OCI-M2 (cell line): ENCODE results near the gene CRLF2.
"Not testable (repeated sequence)": the region's sequence is repeated elsewhere in the genome, so short reads cannot be mapped to it uniquely, and the experiment has no call there.

ENCODE experiments used
- DNase-seq: peaks from one replicate; lab custom pipeline; 2025; ENCODE audit not compliant: unreplicated experiment; lab: John Stamatoyannopoulos, UW

The CRLF2 gene

DNA sequence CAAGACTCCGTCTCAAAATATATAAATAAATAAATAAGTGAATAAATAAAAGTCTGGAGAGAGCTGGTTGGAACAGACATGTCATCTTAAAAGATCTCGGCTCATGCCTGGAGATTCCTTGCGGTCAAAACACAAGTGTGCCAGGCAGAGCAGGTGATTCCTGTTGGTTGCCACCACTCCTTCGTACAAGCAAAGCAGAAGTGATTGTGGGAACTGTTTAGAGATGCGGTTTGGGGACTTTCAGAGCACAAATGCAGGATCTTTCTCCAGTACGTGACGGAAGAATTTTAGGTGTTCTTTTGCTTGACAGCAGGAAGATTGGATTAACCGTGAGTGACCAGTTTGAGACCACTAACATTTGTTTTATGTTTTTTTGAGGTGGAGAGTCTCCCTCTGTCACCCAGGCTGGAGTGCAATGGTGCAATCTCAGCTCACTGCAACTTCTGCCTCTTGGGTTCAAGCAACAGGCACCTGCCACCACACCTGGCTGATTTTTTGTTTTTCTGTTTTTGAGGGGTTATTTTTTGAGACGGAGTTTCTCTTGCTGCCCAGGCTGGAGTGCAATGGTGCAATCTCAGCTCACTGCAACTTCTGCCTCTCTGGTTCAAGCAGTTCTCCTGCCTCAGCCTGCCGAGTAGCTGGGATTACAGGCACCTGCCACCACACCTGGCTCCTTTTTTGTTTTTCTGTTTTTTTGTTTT lies 2.8 kb upstream of the CRLF2 start:
- no peak for DNase-seq

- no peak for DNase-seq
Observed at GRCh38 chrX:1213971-1214370, 1.5 kb upstream of the CRLF2 start.

- no peak for DNase-seq
Observed at GRCh38 chrX:1210844-1211243, 1.6 kb downstream of the CRLF2 start.

- DNase-seq = no peak
Observed at GRCh38 chrX:1207496-1208025, 4.9 kb downstream of the CRLF2 start.

DNA sequence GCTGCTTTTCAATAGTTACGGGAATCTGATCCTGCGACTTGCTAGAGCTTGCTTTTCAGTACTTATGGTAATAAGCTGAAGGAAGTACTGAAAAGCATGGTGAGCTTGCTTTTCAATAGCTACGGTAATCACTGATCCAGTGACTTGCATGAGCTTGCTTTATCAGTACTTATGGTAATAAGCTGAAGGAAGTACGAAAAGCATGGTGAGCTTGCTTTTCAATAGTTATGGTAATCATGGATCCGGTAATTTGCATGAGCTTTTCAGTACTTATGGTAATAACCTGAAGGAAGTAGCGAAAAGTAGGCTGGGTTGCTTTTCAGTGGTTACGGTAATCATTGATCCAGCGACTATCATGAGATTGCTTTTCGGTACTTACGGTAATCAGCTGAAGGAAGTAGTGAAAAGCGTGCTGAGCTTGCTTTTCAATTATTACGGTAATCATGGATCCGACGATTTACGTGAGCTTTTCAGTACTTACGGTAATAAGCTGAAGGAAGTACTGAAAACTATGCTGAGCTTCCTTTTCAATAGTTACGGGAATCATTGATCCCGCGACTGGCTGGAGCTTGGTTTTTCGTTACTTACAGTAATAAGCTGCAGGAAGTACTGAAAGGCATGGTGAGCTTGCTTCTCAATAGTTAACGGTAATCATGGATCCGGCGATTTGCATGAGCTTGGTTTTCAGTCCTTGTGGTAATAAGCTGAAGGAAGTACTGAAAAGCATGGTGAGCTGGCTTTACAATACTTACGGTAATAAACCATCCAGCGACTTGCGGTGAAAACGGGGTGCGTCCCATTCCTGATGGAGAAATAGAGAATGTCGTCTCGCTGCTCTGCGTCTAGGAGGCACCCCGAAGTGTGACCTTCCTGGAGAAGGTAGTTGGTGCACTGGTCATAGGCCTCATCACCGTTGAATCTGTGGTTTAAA lies 6.5 kb downstream of the CRLF2 start:
- no peak for DNase-seq

DNA sequence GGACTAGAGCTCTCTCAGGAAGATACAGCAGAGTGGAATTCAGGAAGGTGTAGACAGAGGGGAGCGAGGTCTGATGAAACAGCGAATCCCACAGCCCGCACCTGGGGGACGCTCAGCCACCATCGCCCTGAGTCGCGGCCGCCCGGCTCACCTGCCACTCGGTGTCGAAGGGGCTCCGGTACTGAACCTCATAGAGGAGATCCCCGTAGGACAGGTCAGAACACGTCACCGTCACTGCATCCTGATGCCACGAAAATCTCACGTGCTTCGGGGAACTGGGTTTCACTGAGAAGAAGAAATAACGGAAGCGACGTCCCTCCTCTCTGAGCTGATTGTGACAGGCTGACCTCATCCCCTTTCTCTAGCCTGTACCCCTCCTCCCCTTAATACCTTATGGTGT lies 10.2 kb downstream of the CRLF2 start:
- DNase-seq = no peak

DNA sequence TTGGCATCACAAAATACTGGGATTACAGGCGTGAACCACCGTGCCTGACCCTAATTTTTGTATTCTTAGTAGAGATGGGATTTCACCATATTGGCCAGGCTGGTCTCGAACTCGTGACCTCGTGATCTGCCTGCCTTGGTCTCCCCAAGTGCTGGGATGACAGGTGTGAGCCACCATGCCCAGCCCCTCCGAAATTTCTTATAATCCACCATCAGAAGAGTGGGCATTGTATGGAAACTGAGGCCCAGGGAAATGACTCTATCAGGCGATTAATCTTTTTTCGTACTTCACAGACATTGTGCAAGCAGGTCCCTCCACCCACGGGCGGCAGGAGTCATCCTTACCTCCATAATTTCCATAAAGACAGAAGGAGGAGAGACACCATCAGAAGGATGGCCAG lies 16.0 kb downstream of the CRLF2 start:
- DNase-seq = no peak

GRCh38 chrX:1192196-1192595 lies 20.3 kb downstream of the CRLF2 start:
- not testable (repeated sequence) for DNase-seq

DNA sequence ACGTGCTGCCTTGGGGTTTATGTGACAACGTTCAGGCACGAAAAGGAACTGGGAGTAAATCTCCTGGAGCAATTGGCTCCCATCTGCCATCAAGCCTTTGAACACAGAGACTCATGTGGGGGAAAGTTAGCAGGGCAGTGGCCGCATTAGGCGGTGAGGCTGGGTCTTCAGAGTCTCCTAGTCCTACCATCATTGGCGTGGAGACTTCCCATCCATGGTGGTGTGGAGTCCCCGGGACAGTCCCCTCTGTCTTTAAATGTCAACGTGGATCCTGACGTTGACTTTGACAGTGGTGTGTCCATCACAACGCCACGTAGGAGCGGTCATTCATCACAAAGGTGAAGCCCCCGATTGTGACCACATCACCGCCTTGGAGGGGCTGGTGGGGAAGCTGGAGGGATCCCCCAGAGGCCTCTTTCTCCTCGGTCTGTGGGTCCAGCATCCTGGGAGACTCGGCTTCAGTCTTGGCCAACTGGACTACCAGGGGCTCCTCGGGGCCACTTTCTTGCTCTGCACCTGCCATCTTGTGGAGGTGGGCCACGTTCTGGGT lies 21.8 kb downstream of the CRLF2 start:
- no peak for DNase-seq

DNA sequence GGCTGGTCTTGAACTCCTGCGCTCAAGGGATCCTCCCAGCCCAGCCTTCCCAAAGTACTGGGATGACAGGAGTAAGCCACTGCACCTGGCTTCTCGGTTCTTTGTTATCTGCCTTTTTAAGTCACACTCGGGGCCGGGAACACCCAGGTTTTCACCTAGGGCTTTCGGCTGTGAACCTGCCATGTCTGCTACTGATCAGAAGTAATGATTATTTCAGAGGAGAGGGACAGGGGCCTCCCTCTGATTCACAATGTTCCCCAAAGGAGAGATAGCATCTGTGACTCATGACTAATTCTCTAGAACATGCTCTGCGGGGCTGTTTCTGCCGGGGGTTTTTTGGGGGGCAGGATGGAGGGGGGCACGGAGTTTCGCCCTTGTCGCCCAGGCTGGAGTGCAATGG lies 26.9 kb downstream of the CRLF2 start:
- DNase-seq = no peak

GRCh38 chrX:1182211-1182610 lies 30.2 kb downstream of the CRLF2 start:
- DNase-seq = no peak

- not testable (repeated sequence) for DNase-seq
Observed at GRCh38 chrX:1181661-1182060, 30.8 kb downstream of the CRLF2 start.

DNA sequence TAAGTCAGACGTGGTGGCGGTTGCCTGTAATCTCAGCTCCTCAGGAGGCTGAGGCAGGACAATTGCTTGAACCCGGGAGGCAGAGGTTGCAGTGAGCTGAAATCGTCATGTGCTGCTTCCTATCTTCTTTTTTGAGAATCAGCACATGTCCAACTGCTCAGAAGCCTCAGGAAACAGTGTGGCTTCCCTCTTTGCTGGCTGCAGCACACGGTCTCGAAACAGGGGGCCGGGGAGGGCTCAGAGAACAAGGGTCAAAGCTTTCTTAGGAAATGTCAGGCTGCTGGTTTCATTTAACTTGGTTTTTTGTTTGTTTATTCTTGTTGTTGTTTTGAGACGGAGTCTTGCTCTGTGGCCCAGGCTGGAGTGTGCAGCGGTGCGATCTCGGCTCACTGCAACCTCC lies 31.3 kb downstream of the CRLF2 start:
- no peak for DNase-seq

GRCh38 chrX:1178580-1179057 lies 33.8 kb downstream of the CRLF2 start:
- no peak for DNase-seq

GRCh38 chrX:1176531-1177320 lies 35.7 kb downstream of the CRLF2 start:
- DNase-seq = not testable (repeated sequence)

GRCh38 chrX:1174609-1175545 lies 37.6 kb downstream of the CRLF2 start:
- DNase-seq = not testable (repeated sequence)

- DNase-seq = not testable (repeated sequence)
Observed at GRCh38 chrX:1173435-1173834, 39.0 kb downstream of the CRLF2 start.

GRCh38 chrX:1172496-1172895 lies 40.0 kb downstream of the CRLF2 start:
- no peak for DNase-seq

GRCh38 chrX:1171915-1172314 lies 40.5 kb downstream of the CRLF2 start:
- DNase-seq = not testable (repeated sequence)

DNA sequence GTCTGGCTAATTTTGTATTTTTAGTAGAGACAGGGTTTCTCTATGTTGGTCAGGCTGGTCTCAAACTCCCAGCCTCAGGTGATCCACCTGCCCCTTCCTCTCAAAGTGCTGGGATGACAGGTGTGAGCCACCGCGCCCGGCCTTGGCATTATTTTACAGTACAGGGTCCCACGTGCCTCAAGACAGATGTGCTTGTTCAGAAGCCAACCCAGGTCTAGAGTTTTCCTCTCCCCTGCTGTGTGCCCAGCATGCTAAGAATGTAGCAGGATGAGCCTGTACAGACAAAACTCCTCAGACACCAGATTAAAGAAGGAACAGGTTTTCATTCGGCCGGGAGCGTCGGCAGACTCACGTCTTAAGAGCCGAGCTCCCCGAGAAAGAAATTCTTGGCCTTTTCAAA lies 42.2 kb downstream of the CRLF2 start:
- no peak for DNase-seq
